Renal cortex interstitium (tissue), 11 donors: ENCODE measurements around the gene CASKIN2. TPM values are rescaled to one million over a fixed set of nuclear protein-coding genes. Genes with fewer than 3 reads are reported as not detected.

Source experiments
- DNase-seq, 11 donors: peaks; one replicate each; pipeline ENCODE4 v3.0.0-alpha.2; 2013; ENCODE audit warnings: low read depth in 9 of 11, low spot score in 4 of 11; ENCODE audit errors: extremely low read depth in 1 of 11
- polyA plus RNA-seq, 3 donors: library from polyadenylated mRNA; unstranded; fragments of 120-200 nt; gene quantifications; one replicate each; pipeline ENCODE4 v1.2.1, GENCODE V29; 2013; ENCODE audit not compliant: insufficient read length in 3 of 3

CASKIN2 gene
- polyA plus RNA-seq, 3 donors, result 24.1 to 32.7 (median 28.3) TPM

DNA sequence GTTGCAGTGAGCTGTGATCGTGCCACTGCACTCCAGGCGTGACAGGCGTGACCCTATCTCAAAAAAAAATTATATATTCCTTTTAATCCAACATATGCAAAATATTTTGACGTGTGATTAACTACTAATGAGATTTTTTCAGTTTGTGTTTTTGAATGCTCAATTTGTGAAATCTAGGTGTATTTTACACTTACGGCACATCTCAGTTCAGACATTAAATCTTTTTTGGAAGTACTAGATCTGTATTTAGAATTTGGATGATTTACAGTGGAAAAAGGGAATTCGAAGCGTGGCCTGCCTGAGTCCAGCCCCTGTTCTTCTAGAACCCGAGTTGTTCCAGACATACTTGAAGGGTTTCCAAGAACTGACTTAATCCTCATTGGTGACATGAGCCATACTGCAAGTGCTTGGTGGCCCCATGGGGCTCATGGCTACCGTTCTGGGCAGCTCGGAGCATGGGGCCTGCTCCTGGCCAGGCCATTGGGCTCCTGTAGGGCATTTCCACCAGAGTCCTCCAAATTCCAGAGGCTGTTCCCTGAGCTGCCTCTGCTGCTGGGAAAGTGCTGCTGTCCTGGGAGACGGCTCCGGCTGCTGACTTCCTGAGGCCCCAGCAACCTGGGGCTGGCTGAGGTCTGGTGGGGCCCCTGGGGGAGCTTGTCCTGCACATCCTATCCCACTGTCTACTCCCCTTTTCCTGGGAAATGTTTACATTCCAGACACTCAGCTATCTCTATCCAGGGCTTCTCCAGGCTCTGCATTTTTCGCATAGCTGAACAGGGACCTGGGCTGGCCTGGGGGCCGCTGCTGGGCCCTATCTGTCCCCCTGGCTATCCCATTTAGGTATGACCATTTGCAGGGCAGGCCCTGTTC lies 37.3 kb upstream of the CASKIN2 start:
- no peak for DNase-seq

DNA sequence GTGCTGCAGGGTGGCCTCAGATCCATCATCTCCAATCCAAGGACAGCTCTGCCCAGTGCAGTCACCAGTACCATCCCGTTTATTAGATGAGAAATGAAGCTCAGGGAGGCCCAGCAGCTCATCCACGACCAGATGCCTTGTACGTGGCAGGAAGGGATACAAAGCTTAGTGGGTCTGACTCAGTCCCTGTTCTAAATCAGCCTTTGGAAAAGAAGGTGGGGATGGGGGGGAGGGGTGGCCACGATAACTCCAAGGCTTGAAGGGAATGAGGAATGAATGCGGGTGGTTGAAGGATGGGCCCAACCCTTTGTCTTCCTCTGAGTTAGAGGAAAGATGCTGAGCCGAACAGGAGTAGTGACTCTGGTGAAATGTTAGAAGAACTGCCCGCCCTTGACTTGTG lies 35.9 kb upstream of the CASKIN2 start:
- no peak for DNase-seq

DNA sequence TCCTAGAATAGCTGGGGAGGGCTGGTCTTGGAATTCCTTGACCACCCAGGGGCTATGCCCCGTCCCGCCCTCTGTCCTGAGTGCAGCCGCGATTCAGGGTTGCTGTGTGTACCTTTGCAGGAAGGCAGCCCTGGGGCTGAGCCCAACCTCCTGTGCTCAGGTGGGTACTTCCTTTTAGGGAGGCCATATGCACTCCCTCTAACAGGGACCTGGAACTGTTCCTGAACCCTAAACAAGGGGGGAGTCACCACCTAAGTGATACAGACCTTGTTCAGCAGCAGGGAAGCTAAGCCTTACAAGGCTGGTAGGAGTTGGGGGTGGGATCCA lies 34.8 kb upstream of the CASKIN2 start:
- DNase-seq, result no peak

DNA sequence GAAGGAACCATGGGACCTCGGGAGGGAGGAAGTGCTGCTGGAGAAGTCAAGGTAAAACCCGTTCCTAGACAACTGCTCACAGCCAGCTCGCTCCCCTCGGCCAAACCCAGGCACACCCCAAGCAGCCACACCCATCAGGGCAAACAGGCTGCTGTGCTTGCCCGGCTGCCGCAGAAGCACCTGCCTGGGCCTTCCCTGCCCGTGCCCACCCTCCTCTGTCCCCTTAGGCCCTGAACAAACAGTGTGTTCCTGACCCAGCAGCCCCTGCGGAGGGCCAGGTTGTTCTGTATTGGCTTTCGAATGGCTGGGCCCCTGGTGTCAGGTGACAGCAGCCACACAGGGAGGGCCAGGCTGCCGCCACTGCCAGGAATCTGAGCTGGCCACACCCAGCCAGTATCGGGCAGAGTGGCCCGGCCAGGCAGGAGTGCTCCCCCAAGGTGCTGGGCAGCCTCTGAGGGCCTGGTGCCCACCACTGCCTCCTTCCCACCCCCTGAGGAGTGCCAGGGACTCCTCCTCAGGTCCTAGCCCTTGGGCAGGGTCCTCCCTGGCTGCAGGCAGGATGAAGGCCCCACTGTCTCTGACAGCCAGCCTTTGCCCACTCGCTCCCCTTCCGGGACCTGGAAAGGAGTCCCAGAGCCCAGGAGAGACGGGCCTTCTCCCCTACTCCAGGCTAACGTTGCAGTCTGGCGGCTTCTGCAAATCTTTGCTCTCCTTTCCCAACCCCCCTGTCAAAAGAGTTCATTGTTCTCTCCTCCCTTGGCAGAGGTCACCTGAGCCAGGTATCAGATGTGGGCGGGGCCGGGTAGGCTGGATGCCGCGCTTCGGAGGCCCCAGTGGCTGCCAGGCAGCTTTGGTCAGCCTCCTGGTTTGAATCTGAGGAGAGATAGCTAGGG lies 34.2 kb upstream of the CASKIN2 start:
- peak in 4 of 11 donors; percentile 71 to 79 (median 74) for DNase-seq

DNA sequence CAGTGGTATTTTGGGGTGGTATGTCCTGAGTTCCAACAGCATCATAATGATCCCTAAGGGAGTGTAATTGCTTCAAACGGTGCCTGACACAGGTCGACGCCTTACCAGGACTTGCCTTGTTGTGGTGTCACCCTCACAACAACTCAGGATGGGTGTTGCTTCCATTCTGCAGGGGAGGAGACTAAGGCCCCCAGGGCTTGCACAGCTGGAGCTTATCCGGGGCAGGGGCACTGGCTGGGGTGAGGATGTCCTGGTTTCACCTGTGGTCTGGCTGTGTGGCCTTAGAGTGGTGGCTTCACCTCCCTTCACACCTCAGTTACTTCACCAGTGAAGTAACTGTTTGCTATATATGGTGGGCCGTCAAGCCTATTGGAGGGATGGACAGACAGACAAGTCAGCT lies 33.5 kb upstream of the CASKIN2 start:
- no peak for DNase-seq

DNA sequence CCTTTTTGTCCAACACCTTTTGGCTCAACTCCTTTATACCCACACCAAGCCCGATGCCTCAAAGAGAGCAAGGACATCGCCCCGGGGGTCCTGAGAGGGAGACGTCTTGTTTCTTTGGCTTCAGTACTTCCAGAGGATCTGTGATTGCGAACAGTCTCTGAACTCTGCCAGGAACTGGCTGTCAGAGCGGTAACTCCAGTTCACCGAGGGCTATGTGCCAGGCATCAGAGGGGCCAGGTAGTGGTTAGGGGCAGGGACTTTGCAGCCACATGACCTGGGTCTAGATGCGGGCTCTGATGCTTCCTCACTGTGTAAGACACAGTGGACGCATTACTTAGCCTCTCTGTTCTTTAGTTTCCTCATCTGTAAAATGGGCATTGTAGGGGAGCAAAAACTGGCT lies 31.8 kb upstream of the CASKIN2 start:
- no peak for DNase-seq

DNA sequence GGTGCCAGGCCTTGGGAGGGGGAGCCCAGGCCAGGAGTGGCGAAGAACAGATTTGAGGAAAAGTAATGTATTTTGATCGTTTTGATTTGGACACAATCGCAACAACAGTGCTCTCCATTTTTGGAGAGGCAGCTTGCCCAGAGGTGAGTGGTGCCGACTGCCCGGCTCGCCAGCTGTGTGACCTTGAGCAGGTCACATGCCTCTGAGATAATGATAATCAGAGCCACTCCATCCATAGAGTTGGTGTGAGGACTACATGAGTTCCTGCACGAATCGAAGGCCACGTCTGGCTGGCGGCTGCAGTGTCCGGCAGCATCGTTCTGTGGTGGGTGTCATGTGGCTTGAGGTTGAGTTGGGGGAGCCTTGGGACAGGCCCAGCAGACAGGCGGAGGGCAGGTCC lies 30.8 kb upstream of the CASKIN2 start:
- no peak for DNase-seq

DNA sequence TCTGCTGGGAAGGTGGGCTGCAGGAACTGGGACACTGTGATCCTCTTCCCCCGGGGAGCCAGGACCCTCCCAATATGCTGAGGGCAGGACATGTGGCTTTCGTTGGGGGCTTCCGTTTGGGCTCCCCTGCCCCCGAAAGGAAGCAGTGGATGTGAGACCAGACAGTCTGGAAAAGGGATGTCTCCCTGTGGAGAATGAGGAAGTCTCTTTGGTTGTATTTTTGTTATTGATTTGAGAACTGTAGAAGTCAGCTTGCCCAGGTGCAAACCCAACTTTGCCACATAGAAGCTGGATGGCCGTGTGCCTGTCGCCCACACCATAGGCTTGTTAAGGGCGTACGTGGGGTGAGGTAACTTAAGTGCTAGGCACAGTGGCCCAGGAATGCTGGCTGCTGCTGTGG lies 28.9 kb upstream of the CASKIN2 start:
- no peak for DNase-seq

DNA sequence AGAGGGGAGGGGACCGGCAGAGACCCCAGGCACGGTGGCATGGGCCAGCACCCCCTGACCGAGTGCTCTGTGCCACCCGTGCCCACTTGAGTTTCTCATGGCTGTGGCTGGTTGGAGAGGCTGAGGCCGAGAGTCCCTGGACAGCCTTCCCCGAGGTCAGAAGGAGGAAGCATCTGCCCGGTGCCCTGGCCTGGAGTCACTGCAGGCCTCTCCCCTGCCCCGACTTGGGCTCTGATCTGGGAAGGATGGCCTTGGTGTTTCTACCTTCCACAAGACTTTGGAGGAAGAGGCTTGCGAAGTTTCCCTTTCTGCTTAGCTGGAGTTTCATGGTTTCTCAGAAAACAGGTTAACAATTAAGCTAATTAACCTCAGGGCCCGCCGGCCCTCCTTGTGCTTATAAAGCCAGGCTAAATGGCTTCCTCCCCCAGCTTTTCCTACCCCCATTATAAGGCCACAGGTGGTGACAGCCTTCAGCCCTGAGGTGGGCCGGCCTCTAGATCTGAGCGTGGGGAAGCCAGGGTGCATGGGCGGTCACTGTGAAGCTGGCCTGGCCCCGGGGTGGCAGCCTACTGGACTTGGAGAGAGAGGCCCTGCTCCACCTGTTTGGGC lies 27.5 kb upstream of the CASKIN2 start:
- no peak for DNase-seq

DNA sequence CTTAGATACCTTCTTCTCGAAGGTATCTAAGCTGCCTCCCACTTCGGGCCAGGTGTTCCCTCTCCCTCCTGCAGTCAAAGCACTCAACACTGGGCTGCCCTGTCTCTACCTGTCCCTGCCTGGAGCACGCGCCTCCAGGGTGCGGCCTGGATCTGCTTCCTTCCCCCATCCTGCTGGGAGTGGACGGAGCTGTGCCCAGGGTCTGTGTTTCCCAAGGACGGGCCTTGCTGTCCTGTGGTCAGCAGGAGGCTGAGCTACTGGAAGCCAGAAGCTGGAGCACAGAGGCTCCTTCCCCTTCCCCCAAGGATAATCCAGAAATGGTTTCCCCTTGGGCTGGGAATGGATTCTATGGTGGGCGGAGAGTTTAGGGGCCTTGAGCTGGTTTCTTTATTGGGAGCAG lies 26.9 kb upstream of the CASKIN2 start:
- no peak for DNase-seq

DNA sequence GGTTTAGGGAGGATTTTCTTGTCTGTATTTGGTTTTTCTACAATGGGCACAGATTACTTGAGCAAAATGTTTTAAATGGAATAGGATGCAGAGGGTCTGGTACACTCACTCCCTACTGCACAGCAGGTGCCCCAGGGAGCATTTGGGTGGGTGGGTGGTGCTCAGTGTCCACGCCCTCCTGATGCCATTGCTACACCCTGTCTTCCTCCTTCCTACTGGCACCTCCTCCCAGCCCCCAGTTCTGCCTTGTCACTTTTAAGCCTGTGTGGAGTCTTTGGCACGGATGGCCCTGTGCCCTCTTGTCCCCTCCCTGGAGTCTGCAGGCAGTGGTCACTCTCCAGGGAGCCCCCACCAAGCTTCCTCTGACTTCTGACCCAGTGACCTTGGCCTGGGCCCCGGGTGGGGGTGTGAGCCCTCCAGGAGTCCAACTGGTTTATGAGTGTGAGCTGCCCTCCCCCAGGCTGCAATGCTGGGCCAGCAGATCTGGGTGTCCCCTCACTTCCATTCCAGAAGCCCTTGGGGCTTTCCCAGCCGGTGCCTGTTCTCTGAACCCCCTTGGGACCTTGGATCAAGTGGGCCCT lies 25.7 kb upstream of the CASKIN2 start:
- DNase-seq, result no peak

DNA sequence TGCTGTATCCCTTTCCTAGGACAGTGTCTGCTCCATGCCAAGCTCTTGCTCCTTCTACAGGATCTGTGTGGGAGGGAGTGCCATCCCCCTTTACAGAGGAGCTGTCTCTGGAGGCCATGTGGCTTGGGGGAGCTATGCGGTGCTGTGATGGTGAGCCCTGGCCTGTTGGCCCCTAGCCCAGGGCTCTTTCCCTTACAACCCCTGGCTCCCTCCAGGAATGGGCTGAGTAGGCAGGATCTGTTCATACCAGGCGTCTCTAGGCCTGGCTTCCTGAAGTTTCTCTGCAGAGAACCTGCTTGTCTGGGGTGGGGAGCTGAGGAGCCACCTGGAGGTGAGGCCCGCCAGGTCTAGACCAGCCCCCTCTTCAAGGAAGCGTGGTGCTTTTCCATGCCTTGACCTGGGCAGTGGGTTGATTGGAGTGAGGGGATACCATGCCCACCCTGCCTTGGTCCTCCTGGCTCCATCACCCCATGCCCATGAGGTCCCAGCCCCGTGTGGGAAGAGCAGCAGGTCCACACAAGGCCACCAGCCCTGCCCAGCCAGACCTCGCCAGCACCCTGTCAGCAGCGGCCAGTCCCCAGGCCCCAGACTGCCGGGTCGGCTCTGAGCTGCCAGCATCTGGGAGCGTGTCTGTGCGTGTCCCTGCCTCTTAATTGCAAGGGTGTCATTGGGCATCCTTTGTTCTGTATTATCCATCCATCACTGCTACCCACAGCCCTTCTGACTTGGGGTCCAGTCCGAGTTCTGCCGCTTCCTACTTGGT lies 24.8 kb upstream of the CASKIN2 start:
- DNase-seq, result no peak

DNA sequence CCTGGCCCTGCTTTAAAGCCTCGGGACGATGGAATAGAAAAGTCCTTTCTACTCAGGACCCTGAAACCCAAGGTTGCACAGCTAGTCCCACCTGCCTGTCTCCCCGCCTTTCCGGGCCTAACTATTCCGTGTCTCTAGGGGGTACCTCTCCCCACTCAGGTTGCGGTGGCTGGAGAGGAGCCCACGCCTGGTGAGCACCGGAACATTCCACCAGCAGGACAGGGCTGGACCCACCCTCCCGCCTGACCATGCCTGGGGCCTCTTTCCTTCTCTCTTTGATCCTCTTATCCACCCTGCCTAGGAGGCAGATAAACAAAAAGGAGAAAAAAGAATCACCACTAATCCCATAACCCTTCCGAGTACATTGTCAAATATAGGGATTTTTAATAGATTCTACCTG lies 21.0 kb upstream of the CASKIN2 start:
- no peak for DNase-seq

DNA sequence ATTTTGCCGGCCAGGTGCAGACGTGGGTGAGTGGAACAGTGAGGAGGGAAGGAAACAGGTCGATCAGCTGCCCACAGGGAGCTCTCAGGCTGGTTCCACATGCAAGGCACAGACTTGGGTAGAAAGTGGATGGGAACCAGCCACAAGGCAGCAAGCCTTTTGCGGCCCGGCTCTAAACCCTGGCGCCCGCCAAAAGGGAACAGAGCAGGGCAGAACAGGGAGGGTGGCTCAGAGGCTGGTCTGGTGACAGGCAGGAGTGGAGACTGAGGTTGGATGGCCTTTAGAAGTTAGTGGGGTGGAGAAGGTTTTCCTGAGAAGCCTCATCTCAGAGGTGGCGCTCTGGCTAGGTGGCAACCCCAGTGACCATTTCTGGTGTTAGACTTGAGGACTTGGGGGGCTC lies 20.5 kb upstream of the CASKIN2 start:
- no peak for DNase-seq

DNA sequence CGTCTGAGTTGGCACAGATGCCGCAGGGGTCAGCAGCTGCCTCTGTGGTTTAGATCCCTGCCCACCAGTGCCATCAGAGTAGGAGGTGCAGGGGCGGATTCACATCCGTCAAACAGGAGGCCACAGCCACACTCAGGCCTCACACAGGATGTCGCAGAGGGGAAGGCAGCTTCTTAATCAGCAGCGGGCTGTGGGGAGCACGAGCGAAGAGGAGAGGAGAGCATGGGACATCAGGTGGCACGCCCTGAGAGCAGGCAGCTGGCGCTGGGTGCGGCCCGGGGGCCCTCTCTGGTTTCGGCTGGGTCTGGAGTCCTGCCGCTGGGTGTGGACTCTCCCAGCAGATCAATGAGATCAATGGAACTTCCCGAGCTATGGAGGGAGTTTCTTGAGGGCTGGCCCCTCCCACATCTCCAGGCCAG lies 19.8 kb upstream of the CASKIN2 start:
- DNase-seq, result no peak

DNA sequence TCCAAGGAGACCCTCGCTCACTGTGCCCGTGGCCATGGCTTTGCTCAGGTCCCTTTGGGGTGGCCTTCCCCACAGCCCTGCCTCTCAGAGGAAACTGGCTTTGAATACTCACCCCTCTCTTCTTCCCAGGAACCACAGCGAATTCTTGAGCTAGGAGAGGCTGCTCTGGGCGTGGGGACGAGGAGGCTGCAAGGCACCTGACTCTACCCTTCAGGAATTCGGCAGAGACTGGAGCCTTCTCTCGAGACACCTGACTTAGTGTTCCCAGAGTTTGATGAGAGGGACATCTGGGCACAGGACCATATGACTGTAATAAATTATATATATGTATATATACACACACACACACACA lies 16.4 kb upstream of the CASKIN2 start:
- no peak for DNase-seq

DNA sequence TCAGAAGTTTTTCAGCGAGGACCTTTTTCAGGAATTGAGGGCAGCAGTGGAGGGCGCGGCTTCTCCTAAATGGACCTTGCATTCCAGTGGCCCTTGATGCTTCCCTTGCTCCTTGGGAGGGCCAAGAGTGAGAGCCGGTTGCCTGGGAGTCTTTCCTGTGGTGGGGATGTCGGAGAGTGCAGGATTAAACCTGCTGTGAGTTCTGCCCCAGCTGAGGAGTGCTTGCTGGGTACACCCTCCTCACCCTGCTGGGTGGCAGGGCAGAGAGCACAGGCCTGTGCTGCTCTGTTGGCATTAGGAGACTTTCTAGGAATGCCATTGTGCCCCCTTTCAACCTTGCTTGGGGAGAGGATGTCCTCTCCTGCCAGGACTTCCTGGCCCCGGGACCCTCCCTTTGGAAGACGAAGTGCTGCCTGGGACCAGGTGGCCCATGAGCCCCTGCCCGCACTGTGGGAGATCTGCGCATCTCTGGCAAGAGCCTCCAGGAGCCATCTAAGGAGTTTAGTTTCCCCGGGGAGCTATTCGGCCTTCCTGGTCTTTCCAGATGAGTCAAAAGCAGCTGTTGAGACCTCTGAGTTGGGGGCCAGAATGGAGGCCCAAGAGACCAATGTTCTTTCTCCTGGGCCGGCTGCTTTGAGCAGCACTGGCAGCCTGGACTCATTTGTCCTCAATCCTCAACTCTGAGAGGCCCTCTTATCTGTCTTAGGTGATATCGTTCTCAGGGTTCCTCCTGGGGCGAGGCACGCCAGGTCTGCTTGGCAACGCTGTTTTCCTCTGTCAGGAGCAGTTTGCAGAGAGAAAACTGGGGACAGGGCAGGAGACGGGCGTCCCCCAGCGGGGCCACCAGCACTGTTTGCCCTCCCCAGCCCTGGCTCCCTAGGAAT lies 15.7 kb upstream of the CASKIN2 start:
- DNase-seq, result no peak
